Right lobe of liver (tissue), 4 donors: ENCODE data around the gene BICDL1.

ENCODE experiments used
- CTCF ChIP-seq, 4 donors: fragments of 200-600 bp in 3 of 4; fragments of 450-650 bp in 1 of 4; IDR thresholded peaks; one replicate each; pipeline versions ENCODE4 v1.5.1 to v1.8.0; 2016 to 2022; ENCODE audit warnings: antibody characterized with exemption in 4 of 4, mild to moderate bottlenecking in 2 of 4
- POLR2A ChIP-seq: fragments of 450-650 bp; IDR thresholded peaks from one replicate; pipeline ENCODE4 v1.6.1; 2017; ENCODE audit warnings: antibody characterized with exemption, mild to moderate bottlenecking
- donor health status: DM: no; HTN: no; CAD: no.
- donor health status: DM: no; HTN: no; CAD: no.
- donor health status: DM: no; HTN: yes; CAD: no.

DNA sequence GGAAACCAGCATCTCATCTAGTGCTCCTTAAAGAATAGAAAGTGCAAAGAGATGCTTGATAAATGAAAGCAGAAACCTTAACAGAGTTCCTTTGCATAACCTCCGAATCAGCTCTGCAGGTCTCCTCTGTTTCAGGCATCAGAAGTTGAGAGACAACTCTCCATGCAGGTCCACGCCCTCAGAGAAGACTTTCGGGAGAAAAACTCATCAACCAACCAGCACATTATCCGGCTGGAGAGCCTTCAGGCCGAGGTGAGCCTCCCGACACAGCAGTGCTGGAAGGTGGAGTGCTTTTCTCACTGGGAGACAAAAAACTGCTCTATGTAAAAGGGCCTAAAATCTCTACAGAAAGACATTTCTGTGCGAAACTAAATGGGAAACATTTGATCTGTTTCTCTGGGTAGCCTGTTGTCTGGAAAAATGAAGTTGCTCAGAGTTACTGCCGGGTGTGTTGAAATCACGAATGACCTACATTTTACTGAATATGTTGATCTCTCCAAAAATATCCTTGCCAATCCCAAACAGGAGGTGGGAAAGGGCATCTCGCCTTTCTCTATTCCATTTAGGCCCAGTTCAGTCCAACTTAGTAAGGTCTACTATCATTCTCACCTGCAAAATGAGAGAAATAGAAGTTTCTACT lies 72.7 kb downstream of the BICDL1 start:
- TF ChIP-seq CTCF (IDR thresholded peaks at IDR 0.05) (no peak), POLR2A (no peak)
